HG02588 (cell line): Measurements from ENCODE around the gene ADCY5.

Source experiments
- ATAC-seq: cut with Tn5 transposase; IDR thresholded peaks from one replicate; pipeline ENCODE4 v1.9.1; 2021; ENCODE audit warnings: mild to moderate bottlenecking, moderate library complexity; ENCODE audit not compliant: unreplicated experiment

ADCY5 gene

GRCh38 chr3:123459862-123460261 lies 11.0 kb upstream of the ADCY5 start:
- ATAC-seq: no peak

- ATAC-seq: no peak
Observed at GRCh38 chr3:123458255-123458654, 9.4 kb upstream of the ADCY5 start.

DNA sequence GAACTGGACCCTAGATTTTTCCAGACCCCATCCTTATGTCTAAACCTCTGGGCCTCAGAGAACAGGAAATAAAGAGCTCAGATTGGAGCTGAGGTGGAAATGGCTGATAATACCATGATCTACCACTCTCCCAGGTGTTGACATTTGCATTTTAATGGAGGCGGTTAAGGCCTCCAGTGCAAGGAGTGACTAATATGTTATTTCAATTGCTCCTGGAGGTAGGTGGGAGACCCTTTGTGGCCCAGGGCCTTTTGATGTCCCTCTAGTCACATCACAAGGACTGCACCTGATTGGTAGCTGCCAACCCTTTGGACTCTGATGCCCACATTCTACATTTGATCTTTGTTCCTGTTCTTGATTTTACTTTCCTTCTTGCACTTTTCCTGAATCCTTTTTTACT lies 9.0 kb upstream of the ADCY5 start:
- ATAC-seq: no peak

DNA sequence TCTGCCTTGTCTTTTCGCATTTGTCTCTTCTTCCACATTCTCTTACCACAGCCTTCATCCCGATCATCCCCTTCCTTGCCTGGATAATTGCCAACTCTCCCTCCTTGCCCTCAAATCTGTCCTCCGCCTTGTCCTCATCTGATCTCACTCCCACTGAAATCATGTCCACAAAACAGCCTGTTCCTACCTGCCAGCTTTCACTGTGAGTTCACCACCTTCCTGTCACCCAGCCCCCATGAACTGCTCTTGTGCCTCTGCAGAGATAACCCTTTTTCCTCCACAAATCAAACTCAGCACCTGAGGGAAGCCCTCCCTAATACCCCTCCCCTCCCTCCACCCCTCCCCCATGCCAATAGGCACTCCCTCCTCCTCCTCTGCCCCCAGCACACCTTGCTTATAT lies 4.8 kb upstream of the ADCY5 start:
- ATAC-seq: no peak

DNA sequence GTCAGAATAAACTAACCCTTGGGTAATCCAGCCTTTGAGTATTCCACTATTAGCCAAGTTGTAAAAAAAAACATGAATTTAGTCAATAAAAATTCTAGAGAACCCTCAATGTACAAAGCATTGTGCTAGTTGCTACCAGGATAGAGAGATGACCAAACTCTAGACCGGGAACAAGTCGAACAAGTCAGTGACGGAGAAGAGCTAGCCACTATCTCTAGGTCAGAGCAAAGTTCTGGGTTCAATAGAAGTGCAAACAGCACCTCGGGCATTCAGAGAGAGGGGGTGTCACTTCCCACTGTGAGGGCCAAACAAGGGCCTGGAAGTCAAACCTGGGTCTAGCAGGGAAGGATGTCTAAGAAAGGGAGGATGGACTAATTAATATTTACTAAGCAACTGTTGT lies 2.3 kb upstream of the ADCY5 start:
- no peak for ATAC-seq

DNA sequence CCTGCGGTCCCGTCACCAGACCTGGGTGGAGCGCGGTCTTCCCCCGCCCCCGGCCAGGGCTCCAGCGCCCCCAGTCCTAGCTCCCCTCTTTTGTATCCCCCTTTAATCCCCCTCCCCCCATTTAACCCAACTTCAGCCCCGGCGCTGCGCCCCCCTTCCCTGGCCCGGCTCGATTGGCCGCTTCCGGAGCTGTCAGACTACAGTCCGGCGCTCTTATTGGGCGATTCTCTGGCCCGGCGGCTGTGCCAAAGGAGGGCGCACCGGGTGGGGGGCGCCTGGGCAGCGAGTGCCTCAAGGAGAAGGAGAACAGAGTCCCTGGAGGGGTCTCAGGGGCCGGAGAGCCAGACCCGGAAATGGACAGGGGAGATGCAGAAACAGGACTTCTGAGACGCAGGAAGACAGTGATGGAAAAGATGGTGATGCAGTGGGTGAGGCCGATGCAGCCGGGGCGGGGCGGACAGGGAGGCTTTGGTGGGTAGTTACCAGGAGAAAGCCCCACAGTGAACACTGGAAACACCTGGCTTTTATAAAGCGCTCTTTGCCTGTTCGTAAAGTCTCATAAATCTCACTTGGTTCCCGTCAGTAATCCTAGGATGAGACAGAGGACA lies 1.2 kb upstream of the ADCY5 start:
- no peak for ATAC-seq

GRCh38 chr3:123449102-123449996 lies 459 bp upstream of the ADCY5 start:
- no peak for ATAC-seq

- no peak for ATAC-seq
Observed at GRCh38 chr3:123447749-123448517, 957 bp downstream of the ADCY5 start.

GRCh38 chr3:123447416-123447748 lies 1.5 kb downstream of the ADCY5 start:
- no peak for ATAC-seq

- ATAC-seq: no peak
Observed at GRCh38 chr3:123446610-123447109, 2.2 kb downstream of the ADCY5 start.

- ATAC-seq: no peak
Observed at GRCh38 chr3:123446210-123446609, 2.7 kb downstream of the ADCY5 start.

- ATAC-seq: no peak
Observed at GRCh38 chr3:123445702-123446101, 3.2 kb downstream of the ADCY5 start.

DNA sequence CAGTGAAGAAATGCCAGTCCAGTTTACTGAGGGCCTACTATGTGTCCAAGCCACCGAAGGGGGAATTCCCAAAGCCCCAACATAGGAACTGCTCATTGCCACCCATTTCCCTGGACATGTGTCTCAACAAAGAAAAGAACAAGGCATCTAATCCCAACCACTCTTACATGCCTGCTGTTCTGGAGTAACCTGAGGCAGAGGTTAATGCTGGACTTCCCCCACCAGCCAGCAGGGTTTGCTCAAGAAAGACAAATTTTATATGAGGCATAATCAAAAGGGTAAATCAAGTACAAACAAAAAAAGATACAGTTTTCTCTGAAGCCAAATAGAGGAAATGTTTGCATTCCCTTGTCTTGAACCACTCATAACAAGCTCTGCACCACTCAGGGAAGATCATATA lies 4.1 kb downstream of the ADCY5 start:
- no peak for ATAC-seq

- ATAC-seq: no peak
Observed at GRCh38 chr3:123444023-123444422, 4.9 kb downstream of the ADCY5 start.

- ATAC-seq: no peak
Observed at GRCh38 chr3:123442908-123443307, 6.0 kb downstream of the ADCY5 start.

DNA sequence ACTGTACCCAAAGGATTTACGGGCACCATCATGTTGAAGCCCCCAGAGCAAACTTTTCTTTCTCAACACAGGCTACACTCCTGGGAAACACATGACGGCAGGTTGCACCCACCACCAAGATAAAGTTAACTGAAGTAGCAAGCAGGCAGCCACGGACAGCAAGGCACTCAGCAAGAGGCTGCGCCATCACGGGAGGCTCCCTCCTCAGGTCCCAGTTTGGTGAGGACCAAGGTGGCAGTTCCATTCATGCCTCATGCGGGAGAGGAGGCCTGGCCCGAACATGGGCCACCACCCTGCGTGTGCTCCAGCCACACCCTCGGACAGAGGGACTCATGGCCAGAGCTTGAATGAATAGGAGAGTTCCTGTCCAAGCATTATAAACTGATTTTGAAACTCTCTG lies 6.8 kb downstream of the ADCY5 start:
- no peak for ATAC-seq

- no peak for ATAC-seq
Observed at GRCh38 chr3:123439806-123440580, 8.9 kb downstream of the ADCY5 start.

DNA sequence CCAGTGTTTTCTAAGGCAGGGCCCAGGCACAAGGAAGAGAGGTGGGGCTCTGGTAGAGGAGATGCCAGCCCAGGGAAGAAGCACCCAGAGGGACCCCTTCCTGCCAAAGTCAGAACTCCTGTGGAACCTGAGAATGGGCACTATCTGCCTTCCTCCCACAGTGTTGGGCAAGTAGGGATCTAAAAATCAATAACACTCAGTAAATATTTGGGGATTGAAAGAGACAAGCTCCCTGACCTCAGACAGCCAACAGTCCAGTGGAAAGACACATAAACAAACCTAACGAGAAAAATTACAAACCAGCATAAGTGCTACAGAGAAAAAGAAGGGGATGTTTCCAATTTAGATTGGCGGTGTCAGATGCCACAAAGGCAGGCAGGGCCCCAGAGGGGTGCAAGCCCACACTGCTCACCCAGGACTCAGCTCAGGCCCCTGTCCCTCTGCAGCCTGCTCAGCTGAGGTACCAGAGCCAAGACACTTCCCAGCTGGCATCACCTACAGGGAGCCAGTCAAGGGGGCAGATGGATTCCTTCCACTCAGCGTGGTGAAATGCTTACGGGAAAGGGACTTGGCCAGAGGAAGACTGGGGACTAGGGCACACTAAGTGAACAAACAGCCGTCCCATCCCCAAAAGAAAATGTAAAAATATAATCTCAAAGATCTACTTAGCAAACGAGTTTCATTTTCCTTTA lies 15.9 kb downstream of the ADCY5 start:
- no peak for ATAC-seq

- no peak for ATAC-seq
Observed at GRCh38 chr3:123431658-123432324, 17.1 kb downstream of the ADCY5 start.
